HT-29 (cell line): ENCODE results near the gene FAM114A2. TPM values are rescaled to one million over a fixed set of nuclear protein-coding genes. Genes with fewer than 3 reads are reported as not detected.

Experiments used
- total RNA-seq: library from RNA; depleted of rRNA; stranded (reverse); fragments of >200 nt; shearing (Covaris generic); gene quantifications from 2 replicates; pipeline ENCODE4 v1.2.3, GENCODE V29; 2014; rRNA removed

FAM114A2 gene
- total RNA-seq, 1 experiment from 2014 or later: 5.8 TPM

Other genes starting within 250 kb of the FAM114A2 start
- 12.5 and 17.1 TPM in 2 replicates for gene MFAP3, start 57 bp upstream of the FAM114A2 start, total RNA-seq
- gene GALNT10, start 151.8 kb upstream of the FAM114A2 start, total RNA-seq: 6.4 and 8.0 TPM in 2 replicates